GM19372 (cell line): Measurements from ENCODE around the gene NEK6.

Source experiments
- ATAC-seq: cut with Tn5 transposase; IDR thresholded peaks from one replicate; pipeline ENCODE4 v1.9.1; 2021; ENCODE audit warnings: mild to moderate bottlenecking, low read depth, moderate library complexity; ENCODE audit not compliant: unreplicated experiment

Gene NEK6

DNA sequence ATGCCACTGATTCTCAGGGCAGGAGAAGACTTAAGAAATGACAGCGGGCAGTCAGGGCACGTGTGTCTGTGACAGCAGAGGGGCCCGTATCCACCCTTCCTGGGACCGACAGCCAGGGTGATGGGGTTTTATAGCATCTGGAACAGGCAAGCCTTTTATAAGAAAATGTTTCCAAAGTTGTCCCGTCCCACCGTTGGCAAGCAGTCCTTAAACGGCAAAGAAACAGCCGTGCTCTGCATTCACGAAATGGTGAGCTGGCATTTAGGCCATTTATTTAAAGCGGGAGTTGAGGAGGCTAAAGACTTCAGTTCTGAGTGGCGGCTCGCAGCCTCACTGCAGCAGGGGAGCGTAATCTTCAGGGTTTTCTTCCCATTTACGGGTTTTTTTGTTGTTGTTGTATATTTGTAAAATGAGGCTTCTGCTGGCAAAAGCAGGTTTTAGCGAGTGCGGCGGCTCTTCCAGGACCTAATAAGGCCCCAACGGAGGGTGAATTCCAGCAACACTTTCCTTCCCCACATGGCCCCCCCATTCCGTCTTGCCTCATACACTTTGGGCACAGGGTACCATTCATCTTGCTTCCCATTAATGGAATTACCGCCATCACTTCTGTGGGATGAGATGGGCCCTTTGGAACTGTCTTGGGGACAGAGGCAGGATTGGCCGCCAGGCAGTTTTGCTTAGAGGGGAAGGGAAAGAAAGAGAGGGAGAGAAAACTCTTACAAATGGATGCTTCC is 15.8 kb downstream of the NEK6 start:
- no peak for ATAC-seq

DNA sequence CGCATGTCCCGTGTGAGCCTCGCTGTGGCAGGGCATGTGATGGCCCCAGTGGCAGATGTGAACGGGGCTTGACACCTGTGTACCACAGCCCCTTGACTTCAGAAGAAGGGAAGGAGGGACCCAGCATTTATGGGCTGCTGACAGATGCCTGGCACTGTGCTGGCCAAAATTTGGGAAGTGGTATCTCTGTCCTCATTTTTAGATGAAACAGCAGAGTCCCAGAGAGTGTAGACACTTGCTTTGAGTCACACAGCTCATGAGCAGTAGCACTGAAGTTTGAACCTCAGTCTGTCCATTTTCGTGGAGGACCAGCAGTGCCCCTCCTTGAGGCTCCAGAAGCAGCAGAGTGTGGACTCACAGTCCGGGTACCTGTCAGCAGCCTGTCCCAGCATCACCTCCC is 16.5 kb downstream of the NEK6 start:
- ATAC-seq: no peak

DNA sequence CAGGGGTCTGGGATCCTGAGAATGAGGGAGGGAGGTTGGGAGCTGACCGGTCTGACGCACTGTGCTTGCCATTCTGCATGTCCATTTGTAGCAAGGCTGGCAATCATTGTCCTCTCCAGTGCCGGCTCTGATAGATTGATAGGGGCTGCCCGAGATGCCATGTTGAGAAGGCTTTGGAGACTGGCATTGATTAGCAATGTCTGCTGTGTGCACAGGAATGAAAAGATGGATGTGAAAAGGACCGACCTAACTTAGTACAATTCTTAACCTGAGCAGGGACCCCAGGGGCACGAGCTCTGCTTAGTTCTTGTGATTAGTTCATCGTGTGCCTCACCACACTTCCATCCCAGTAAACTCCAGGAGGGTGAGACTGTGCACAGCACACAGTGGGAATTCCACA is 17.0 kb downstream of the NEK6 start:
- ATAC-seq: no peak

DNA sequence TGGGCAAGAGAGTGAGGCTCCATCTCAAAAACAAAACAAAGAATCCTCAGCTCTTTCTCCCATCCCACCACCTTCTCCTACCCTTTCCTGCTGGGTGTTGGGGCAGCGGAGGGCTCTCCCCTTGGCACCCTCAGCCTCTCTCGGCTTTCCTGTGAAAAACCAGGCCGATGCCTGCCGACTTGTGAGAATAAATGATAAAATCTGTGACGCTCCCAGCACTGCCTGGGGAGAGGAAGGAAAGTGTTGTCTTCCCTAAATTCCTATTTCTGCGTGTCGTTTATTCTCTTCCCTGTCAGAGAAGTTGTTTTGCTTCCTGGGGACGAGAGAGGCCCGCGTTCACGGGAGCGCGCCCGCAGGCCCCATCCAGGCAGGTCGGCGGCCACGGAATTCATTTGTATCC is 19.7 kb downstream of the NEK6 start:
- no peak for ATAC-seq

DNA sequence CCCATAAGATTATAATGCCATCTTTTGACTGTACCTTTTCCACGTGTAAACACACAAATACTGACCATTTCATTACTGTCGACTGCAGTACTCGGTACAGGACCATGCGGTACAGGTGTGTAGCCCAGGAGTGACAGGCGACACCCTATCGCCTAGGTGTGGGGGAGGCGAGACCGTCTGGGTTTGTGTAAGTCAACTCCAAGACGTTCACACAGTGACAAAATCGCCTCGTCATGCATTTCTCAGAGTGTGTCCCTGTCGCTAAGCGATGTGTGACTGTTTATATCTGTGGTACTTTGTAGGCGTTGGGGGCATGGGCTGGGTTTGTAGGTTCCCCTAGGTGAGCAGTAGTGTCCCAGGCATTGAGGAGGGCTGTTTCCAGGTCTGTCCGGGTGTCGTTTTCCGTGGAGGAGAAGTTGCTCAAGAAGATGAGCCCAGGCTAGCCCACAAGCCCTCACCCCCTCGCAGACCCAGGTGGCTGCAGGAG is 20.3 kb downstream of the NEK6 start:
- no peak for ATAC-seq

DNA sequence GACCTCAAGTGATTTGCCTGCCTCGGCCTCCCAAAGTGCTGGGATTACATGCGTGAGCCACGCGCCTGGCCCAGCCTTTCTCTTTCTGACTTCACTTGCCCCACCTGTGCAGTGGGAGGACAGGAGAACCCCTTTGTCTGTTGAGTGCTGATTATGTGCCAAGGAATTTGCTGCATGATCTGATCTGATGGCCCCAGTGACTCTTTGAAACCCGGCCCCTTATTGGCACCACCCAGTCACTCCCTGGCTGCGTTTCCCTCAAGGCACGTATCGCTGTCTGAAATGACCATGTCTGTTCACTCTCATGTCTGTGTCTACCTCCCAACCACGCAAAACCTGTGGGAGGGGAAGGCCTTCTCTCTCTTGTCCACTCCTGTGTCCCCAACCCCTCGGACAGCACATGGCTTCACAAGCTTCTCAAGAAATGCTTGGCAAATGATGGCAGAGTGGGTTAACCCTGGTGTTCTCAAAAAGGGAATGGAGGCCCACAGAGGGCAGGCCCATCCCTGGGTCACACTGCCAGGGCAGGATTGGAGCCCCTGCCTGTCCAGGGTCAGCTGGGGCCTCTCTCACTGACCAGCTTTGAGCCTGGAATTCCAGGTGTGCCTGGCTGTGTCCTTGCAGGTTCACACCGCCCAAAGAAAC is 21.9 kb downstream of the NEK6 start:
- no peak for ATAC-seq

DNA sequence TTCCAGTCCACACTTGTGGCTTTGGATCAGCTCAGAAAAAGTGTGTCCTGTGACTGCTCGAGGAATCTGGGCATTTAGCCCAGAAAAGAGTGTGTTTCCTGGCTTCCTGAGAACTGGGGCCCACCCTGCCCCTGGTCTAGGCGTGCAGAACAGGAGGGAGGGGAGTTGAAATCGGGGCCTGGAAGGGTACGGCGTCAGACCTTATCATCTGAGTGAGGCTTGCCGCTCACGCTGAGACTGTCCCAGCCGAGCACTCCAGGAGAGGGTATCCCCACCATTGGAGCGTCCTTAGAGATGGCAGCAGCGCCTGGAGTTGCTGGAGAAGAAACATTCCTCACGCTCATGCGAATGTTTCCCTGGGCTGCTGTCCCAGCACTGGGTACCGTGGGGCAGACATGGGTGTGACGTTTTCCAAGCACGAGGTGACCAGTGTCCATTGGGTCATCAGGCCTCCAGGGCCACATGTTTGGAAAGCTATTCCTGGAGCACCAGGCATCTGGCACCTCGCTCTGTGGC is 22.5 kb downstream of the NEK6 start:
- no peak for ATAC-seq

DNA sequence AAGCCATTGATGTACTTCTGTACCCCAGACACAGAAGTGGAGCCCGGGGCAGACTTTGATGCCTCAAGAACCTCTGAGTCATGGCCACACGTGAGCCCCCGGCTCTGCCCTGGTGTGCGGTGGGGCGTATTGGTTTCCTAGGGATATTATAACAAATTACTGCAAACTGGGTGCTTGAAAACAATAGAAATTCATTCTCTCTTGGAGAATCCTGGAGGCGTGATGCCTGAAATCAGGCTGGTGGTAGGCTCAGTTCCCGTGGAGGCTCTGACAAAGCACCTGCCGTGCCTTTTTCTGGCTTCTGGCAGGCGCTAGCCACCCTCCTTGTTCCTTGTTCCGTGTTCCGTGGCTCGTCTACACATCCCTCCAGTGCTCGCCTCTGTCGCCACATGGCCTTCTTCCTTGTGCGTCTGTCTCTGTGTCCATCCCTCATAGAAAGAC is 24.2 kb downstream of the NEK6 start:
- no peak for ATAC-seq

DNA sequence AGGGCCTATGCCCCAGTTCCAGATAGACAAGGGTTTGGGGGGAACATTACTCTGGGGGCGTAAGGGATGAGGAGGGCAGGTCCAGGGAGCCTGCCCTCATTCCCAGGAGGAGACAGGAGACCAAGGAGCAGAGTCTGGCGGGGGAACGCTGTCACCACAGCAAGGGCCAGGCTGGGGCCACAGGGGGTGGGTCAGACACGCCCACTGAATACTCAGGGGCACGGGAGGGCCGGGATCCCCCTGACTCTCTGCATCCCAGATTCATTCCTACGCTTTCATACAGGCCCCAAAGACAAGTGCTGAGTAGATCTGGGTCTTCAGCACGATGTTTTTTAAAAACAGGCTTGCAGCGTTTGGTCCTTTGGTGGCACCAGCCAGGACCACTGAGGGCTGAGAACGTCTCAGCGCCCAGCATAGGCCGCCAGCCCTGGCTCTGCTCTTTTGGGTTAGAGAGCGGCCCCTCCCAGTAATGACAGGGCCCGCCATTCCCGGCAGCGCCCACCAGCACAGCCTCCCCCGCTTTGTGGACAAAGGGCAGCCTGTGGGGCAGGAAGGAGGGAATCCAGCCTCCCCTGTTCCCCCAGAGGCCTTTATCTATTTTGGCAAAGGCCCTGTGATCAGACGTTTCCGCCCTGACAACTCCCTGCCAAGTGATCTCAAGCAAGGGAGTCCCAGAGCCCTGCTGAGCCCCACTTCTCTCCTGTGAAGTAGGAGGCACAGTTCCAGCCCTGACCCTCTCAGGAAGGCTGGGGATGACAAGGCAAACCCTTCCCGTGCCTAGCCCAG is 24.9 kb downstream of the NEK6 start:
- ATAC-seq: no peak

DNA sequence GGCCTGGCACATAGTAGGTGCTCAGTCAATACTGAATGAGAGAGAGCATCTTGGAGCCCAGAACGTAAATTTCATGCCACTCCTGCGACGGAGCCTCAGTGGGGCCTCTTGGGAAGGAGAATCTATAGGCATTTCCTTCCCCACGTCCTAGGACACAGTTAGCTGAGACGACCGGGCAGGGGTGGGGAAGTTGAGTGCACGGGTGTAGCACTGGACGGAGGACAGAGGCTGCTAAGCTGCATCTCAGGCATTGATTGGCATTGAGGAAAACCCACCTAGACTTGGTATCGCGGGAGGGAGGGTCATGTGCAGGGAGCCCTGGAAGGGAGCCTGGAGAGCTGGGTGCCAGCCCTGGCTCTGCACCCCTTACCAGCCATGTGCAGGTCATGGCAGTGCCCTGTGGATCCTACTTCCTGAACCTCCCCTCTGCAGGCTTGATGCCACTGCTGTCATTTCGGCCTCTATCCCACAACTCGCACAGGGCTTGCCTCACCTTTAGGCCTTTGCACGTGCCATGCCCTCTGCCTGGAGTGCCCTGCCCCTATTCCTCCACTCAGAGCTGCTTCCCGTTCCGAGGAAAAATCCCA is 25.6 kb downstream of the NEK6 start:
- ATAC-seq: no peak

DNA sequence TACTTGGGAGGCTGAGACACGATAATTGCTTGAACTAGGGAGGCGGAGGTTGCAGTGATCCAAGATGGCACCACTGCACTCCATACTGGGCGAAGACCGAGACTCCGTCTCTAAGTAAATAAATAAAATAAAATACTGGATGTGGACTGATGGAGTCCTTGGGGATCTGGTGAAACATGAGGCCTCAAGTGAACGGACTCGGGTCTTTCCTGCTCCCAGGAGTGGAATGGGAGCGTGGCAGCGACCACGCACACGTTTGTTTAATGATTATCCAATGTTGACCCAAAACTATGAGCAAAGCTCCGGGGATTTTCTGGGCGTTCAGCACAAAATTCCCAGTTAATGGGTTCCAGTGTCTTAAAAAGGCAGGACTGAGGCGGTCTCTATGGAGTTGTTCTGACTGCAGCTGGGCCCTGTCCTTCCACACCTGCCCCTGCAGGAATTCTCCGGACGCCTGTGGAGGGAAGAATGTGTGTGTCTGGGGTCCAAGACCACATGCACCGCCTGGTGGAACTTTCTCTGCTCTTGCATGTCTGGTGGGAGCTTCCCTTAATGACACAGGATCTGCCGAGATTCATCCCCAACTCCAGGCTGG is 26.6 kb downstream of the NEK6 start:
- ATAC-seq: no peak

DNA sequence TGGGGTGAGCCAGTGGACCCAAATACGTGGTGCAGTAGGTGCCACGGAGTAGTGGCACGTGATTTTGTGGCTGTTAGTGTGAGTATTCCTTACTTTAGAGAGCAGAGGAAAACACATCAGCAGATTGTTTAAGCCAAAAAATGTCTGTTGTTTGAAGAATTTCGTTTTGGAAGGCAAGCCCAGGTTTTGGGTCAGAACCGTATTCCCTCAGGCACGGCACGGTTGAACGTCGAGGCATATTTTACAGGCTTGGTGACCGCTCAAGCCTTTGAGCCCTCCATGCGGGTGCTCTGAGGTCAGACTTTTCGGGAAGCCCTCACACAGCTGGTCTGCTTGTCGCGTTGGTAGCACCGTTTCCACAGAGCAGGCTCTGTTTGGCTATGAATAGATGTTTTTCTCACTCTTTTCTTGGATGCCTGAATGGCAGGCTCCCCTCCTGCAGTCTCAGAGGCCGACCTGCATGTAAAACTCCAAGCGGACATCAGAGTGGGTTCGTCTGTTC is 27.2 kb downstream of the NEK6 start:
- ATAC-seq: no peak

DNA sequence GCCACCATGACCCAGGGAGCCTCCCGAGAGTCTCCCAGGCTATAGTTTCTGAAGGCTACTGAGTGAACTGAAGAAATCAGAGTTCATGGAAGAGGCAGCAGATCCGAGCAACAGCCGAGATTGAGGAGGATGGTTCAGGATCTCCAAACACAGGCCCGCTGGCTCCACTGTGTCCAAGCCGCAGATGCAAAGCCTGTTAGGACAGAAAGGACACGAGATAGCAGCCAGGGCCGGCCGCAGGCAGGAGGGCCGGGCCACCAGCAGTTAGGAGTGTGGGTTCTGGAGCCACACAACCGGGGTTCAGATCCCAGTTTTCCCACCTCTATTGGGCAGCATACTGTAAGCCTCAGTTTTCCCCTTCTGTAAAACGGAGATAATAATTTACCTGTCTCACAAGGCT is 27.7 kb downstream of the NEK6 start:
- no peak for ATAC-seq

DNA sequence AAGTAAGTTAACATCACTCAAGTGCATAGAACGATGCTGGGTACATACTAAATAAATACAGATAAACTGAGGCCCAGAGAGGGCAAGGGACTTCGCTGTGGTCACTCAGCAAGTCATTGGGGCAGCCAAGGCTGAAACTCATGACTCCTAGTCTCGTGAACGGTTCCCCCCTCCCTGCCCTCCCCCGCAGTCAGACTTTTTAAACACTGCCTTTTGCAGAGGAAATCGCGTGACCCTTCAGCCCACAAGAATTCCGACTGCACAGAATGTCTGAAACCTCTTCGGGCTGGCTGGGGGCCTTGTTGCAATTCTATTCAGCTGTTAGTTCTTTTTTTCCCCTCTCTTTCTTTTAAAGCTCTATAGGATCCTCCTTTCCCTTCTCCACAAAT is 28.1 kb downstream of the NEK6 start:
- peak; percentile 56 for ATAC-seq

DNA sequence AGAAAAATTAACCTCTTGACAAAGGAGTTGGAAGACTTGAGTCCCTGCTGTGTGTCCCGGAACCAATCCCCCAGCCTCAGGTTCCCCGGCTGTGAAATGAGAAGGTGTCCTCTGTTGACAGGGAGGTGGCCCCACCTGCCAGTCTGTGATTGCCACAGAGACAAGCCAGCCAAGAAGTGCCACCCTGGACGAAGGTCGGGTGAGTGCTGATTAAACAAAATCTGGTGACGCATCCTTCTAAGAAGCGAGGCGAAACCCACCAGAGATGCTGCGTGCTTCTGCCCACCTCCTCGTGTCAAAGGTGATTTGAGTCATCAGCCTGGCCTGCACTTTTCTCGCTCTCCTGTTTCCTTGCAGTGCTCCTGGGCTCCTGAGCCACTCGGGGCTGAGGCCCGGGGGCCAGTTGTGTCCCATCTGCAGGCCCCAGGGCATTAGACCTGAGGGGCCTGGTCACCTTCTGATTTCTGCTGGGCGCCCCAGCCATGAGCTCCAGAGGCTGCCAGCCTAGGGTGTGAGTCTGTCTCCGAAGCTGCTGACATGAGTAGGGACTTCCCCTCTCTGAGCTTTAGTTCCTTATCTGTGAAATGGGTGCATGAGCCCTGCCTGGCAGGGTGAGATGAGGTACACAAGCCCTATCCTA is 28.7 kb downstream of the NEK6 start:
- peak; percentile 57 for ATAC-seq

DNA sequence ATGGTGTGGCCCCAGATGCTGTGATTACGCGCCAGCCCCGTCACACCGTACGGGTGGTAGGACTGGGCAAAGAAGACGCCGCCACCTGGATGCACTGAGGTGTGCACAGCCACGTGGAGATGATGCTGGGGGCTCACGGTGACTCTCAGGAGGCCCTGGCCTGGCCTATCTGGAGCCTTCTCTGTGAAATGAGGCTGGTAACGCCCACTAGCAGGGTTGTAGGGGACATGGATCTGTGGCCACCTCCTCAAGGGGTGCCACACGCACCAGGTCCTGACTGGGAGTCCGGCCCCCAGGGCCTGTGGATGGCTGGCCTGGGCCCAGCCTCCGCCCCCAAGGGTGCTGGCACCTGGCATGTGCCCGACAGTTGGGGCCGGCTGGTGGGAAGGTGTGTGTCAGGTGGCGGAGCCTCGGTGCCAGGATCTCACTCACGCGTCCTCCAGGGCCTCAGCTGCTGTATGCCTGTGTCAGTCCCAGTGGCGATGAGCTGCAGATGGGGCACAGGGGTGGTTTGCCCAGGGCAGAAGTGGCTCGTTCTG is 32.4 kb downstream of the NEK6 start:
- ATAC-seq: no peak

DNA sequence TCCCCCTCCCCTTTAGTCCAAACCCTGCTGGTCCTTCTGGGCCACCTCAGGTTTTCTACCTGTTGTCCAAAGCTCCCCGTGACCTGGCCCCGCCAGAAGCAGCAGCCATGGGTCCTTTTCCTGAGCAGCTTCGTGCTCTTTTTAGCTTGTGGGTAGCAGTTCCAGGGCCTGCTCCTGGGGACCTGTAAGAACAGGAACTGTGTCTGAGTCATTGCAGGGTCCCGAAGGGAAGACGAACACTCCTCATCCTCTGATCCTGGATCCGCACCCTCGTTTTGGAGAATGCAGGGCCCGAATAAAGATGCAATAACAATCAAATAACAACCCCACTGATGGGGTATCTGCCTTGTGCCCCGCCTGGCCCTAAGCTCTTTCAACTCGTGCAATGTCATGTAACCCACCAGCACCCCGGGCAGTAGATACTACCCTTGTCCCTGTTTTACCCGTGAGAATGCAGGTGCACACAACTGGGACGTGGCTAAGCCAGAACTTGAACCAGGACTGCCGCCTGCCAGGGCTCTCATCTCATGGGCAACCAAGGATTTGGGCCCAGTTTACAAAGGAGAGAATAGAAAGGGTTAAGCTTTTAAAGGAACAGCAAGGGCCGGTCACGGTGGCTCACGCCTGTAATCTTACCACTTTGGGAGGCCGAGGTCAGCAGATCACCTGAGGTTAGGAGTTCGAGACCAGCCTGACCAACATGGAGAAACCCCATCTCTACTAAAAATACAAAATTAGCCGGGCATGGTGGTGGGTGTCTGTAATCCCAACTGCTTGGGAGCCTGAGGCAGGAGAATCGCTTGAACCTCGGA is 33.2 kb downstream of the NEK6 start:
- no peak for ATAC-seq

DNA sequence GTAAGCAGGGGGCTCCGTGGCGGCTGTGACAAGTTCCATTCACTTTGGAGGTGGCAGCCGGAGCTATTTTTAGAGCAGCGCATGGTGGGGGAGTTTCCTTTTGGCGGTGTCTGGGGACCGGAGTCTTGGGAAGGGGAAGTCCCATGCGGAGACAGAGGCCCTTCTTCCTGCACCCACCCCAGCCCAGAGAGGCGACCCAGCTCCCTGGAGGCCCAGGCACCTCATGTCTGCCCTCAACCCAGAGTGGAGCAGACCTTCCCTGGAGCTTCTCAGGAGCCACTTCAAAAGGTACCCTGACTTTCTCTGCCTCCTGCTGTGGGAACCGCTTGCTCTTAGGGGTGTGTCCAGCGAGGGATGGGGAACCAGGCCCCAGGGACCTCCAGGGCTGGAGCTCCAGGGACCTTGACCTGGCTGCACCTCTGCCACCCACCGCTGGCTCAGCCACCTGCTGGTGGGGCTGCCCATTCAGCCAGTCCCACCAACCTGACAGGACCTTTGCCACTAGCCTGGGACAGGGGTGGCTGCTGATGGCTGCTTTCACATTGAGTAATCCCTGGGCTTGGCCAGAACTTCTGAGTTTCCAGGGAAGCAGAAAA is 34.1 kb downstream of the NEK6 start:
- no peak for ATAC-seq
